SK-N-SH (cell line): Measurements from ENCODE around the gene C18orf63.

Experiments
- USF1 ChIP-seq: IDR thresholded peaks from 2 replicates; pipeline ENCODE4 v1.4.0; 2012; ENCODE audit warnings: low read depth, borderline replicate concordance
- ZBTB33 ChIP-seq: IDR thresholded peaks from 2 replicates; pipeline ENCODE4 v1.4.0; 2012; ENCODE audit warnings: low read depth, borderline replicate concordance
- TF ChIP-seq, protein P1 (sequence below): fragments of 200-600 bp; sonication (generic); IDR thresholded peaks from 2 replicates; pipeline ENCODE4 v1.6.1; 2017; ENCODE audit warnings: antibody characterized with exemption, mild to moderate bottlenecking, moderate library complexity

- TF ChIP-seq, protein P1, sequence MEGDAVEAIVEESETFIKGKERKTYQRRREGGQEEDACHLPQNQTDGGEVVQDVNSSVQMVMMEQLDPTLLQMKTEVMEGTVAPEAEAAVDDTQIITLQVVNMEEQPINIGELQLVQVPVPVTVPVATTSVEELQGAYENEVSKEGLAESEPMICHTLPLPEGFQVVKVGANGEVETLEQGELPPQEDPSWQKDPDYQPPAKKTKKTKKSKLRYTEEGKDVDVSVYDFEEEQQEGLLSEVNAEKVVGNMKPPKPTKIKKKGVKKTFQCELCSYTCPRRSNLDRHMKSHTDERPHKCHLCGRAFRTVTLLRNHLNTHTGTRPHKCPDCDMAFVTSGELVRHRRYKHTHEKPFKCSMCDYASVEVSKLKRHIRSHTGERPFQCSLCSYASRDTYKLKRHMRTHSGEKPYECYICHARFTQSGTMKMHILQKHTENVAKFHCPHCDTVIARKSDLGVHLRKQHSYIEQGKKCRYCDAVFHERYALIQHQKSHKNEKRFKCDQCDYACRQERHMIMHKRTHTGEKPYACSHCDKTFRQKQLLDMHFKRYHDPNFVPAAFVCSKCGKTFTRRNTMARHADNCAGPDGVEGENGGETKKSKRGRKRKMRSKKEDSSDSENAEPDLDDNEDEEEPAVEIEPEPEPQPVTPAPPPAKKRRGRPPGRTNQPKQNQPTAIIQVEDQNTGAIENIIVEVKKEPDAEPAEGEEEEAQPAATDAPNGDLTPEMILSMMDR: no peak
- TF ChIP-seq ZBTB33 (no peak), USF1 (no peak)
Measured at GRCh38 chr18:74377776-74378175, 62.1 kb downstream of the C18orf63 start.
